GM21529 (cell line): ENCODE data around the gene ETV3L.

ENCODE experiments used
- ATAC-seq: cut with Tn5 transposase; IDR thresholded peaks from one replicate; pipeline ENCODE4 v1.9.1; 2021; ENCODE audit not compliant: unreplicated experiment

Gene ETV3L

DNA sequence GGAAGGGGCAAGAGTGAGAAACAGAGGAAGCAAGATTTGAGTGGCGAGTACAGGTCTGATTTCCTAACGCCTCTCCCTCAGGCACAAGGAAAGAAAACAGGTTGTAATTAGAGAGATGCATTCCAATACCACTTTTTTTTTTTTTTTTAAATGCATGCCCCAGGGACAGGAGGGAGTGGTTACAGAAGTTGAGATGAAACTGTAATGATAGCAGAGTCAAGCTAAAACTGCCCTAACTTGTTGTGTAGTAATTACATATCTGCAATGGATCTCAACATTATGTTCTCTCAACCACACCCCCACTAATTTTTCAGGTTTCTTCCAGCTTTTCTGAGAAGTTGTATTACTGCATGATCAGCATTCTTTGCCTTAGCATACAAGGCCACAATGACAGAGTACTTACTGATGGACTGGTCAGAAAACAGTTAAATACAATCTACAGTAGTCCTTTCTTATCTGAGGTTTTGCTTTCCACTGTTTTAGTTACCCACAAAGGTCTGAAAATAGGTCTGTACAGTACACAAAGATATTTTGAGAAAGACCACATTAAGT, 33.1 kb upstream of the ETV3L start:
- ATAC-seq: no peak

DNA sequence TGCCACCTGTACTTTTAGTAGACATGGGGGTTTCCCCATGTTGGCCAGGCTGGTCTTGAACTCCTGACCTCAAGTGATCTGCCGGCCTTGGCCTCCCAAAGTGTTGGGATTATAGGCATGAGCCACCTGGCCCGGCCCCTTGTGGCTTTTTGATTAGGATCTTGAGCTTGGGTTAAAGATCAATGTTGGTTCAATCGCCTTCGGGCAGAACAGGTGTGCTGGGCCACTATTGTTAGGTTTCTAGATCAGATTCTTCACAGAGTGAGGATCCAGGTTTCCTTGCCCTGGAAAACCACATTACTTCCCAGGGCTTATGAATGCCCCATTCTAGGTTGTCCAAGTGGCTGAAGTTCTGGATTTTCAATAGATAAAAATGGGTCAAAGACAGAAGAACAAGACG, 32.5 kb upstream of the ETV3L start:
- no peak for ATAC-seq

DNA sequence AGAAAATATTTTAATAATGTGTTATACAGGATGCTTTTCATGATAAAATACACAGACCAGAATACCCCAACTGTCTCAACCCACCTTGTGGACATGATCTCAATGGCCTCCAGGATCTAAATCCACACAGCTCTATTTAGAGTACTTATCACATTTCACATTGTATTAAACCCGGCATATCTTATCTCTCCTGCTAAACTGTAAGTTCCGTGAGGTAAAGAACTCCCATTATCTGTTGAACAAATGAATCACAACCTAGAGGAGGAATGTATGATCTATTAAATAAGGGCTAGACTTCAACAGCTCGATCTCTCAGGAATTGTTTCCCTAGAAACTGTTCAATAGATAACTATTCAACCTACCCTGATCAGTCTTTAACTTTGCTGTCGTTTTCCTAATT, 31.7 kb upstream of the ETV3L start:
- ATAC-seq: no peak

DNA sequence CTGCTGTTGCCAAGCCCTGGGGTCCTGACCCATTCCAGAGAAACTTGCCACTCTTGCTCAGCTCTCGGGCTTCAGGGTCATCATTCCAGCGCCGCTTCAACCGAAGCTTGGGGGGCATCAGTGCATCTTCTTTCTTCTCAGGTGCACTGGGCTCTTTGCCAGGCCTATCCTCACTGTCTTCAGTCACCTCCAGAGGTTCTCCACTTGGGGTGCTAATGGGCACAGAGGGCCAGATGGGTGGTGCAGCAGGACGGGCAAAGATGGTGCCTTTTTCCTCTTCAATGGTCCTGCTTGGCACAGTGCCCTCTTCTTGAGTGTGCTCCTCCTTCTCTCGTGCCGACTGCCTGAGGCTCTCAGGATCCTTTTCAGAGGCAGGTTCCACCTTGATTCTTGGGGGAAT, 25.2 kb upstream of the ETV3L start:
- no peak for ATAC-seq

DNA sequence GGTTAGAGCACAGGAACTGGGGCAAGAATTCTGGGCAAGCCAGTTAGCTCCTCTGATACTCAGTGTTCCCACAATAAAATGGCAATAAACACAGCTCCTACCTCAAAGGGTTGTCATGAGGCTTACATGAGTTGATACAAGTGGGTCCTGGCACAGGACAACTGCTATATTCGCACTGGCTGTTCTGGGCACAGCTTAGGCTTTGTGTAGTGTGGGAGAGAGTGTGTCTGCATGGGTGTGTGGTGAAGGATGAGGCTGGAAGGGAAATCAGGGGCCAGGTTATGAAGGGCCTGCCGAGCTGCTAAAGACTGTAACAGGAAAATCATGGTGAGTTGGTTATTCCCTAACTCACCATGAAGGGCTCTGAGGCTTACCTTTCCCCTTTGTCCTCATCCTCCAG, 19.8 kb upstream of the ETV3L start:
- no peak for ATAC-seq

DNA sequence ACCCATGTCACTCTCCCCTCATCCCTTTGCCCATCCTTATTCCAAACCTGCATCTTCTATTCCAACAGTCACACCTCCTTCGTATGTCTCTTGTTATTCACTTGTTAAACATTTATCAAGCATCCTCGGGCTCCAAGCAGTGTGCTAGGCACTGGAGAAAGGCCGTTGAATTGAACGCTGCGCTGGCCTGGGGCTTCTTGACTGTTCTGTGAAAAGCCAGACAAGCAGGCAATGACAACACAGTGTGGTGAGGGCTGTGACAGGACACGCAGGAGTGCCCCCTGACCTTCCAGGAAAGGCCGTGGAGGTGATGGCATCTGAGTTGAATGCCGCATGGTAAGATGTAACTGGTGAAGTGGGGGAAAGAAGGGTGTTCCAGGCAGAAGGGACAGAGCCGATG, 19.4 kb upstream of the ETV3L start:
- ATAC-seq: no peak

DNA sequence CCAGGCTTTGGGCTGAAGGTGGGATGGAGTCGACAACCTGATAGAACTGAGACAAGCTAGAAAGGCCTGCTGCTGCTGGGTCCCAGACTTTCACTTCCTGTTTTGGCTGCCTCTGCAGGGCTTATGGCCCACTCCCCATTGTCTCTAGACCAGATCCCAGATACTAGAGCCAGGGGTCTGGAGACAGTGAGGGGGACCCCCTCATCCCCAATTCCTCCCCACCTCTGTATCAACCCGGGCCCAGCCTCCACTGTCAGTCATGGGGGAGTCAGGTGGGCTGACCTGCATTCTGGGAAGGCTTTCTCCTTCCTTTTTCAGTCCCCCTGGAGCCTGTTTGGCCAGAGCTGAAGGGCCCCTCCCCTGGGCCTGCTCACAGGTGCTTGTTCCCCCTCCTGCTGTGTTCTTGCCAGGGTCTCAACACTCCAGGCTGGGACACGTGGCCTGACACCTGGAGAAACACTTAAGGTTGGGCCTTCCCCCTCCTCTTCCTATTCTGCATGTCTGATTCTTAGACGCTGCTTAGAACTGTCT, 18.0 kb upstream of the ETV3L start:
- no peak for ATAC-seq

DNA sequence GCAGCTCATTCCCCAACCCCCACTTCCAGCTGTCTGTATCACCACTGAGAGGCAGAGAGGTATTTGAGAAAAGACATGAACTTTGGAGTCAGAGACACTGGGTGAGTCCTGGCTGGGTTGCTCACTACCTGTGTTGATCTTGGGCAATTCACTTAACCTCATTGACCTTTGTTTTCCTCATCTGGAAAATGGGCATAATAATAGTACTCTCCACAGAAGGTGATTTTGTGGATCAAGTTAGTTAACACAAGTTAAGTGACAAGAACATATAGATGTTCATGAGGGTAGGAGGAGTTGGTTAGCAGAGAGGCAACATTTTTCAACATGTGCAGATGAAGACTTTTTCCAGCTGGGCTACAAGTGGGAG, 17.1 kb upstream of the ETV3L start:
- no peak for ATAC-seq

DNA sequence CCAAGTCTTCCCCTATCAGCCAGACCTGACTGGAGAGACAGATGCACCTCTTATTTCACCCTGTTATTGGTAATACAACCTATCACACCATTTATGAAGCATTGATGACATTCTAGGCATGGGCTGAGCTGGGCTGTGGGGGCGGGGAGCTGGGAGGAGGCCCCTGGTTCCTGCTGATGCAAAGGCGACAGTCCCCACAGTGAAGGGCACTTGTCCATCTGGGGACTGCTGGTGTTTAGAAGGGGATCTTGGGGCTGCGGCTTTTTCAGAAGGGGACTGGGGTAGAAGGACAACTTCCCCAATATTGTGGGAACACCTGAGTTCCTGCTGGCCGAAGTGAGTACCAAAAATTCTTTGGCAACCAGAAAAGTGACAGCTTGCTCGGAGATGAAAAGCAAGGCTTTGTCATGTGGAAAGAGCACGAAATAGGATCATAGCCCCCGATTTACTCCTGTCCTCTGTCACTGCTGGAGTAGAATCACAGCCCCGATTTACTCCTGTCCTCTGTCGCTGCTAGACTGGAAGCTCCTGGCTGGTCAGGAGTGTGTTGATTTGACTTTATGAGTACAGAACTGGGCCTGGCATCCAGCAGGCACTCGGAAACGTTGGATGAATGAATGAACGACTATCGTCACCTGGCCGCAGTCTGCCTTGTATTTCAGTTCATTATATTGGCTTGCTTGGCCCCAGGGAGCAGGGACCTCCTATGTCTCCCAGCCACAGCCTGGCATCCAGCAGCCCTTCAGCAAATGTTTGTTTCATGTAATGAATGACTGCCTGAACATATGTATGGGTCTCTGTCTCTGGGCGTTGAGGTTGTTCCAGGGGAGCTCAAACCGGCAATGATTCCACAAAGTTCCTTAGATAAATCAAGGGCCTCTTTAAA, 16.5 kb upstream of the ETV3L start:
- ATAC-seq: no peak

DNA sequence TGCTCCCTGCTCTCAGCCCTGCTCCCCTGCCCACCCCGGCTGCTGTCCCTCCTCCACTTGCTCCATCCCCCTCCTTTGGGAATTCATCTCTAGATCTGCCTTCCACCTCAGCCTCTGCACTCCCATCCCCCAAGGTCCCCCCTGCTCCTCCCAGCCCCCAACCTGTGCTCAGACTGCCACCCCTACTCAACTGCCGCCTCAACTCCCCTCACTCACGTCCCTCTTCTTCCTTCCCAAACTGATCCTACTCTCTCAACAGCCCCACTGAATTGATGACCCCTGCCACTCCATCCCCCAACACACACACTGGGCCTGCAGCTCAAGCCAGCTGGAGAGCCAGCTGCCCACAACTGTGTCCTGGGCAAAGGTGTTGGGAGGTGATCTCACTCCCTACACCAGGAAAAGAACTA, 15.8 kb upstream of the ETV3L start:
- no peak for ATAC-seq

DNA sequence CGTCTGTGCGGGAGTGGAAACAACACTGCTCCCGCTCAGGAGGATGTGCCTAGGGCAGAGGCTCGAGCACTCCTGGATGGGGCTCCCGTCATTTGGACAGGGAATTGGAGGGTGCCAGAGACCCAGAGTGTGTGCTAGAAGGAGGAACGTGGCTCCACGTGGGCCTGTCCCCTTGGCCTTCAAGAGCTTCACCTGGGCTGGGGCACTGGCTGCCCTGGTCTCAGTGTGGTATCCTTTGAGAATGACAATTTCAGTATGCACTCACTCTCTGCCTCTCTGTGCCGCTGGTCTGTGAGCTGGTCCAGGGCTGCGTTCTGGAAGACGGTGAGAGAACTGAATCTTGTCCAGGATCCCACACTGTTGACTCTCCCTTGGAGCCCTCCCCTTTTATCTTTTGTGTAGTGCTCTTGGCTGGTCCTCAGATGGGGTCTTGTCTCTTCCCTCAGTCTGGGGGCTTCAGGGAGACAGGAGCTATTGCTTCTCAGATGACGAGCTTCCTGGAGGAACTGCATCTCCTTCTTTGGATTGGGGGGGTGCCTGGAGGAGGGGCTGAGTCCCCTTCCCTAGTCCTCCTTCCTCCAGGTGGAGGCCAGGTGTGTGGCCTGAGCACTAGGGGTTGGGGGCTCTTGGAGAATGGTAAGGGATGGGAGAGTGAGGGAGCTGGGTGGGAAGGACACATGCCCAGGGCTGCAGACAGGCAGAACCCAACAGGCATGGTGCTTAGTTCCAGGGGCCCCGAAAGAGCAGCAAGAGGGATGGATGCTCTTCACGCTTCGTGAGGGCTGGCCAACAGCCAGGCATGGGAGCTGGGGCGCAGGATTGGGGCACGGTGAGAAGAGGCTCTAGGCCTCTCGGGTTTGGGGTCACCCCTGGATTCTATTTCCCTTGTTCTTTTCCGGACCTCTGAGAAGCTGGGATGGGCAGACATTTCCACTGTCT, 14.8 kb upstream of the ETV3L start:
- no peak for ATAC-seq

DNA sequence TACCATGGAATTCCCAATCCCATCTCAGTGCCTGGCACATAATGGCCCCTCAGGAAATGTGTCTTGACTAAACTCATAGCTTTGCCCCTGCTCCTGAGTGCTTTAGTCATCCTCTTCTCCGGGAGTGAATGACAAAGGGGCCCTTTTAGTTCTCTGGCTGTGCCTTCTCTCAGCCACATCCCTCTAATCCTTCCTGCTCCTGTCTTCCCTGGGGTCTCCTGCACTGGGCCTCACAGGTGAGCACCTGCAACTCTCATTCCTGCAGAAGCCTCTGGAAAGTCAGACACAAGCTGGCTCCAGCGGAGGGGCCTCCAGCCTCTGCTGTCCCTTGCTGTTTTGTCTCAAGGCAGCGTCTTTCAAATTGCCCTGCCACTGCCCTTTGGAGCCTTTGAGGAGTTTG, 14.0 kb upstream of the ETV3L start:
- ATAC-seq: no peak

DNA sequence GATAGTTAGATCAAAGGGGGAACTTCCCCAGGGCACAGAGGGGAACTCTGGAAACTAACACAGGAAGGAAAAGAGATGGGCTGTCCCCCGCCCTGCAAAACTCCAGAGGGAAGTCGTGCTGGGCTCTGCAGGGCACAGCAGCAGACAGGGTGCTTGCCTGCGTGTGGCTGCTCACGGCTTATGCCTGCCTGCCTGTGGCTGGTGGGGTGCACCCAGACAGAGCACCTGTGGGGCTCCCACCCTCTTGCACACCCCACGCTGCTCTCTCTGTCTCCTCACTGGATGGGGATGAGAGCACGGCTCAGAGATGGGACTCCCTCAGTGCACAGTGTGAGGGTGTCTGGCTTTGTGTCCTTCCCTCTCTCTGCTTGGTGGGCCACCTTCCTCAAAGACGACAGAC, 13.5 kb upstream of the ETV3L start:
- ATAC-seq: no peak

DNA sequence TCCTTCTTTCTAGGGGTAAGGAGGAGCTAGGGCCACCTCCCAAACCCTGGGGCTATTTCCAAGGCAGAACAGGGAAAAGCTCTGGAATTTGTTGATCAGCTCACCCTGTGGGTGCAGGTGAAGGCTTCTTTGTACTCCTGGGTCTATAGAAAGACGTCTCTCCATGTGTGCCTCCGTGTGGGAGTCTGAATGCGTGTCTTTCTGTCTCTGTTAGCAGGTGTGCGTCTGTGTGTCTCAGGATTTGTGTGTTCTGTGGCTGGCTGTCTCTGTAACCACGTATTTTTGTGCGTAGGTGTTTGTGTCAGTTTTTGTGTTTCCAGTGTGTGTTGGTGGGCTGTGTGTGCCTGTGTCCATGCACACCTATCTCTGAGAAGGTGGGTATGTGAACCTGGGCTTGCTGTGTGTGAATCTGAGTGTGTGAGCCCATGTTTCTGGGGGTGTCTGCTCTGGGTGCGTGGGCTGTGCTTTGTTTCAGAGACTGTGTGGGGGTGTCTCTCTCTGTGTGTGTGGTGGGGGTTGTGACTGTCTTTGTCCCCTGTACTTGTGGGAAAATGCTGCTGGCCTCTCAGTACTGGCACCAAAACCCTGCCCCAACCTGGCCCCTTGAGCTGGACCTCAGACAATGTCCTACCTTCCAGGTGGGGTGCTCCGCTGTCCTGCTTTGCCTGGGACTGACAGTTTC, 12.7 kb upstream of the ETV3L start:
- no peak for ATAC-seq

DNA sequence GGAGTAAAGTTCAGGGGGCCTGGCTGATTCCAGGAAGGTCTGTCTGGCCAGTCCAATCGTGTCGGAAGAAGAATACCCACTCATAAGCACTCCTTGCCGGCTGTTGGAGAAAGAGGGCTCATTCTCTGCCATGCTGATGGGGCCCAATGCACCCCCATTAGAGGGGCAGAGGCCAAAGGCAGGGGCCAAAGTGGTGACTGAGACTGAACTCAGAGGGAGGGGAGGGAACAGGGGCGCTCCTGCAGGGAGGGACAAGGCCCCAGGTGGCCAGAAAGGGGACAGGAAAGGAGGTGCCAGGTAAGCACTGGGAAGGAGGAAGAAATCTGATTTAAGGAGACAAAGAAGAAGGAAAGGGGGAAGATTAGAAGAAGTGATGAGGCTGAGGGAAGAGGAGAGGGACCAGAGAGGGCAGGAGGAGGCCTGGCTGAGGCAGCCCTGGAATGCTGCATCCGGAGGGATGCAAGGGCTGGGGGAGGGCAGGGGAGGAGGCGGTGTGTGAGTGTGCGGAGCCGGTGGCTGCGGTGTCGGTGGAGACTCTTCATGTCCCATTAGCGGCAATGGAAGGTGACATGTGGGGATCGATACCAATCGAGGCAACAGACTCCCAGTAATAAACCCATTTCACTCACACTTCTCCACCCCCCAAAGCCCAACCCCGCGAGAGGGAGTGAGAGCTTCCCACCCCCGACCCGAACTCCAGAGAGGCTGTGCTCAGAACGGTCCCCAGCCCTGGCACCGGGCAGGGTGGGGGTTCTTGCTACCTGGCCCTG, 12.0 kb upstream of the ETV3L start:
- no peak for ATAC-seq

DNA sequence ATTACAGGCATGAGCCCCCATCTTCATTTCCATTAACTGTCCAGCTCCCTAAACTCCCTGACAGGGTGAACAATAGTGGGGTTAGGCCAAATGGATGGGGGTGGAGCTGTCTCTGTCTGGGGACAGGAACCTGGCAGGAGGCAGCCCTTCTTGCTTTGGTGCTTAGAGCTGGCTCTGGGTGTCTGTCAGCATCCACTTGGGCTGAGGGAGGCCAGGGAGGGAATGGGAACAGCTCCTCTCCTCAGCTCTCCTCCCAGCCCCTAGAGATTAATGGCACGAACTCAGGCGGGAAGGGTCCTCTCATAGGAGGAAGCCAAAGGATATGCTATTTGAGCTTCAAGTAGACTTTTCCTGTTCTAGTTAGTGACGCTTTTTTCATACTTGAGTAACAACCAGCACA, 11.1 kb upstream of the ETV3L start:
- ATAC-seq: no peak

DNA sequence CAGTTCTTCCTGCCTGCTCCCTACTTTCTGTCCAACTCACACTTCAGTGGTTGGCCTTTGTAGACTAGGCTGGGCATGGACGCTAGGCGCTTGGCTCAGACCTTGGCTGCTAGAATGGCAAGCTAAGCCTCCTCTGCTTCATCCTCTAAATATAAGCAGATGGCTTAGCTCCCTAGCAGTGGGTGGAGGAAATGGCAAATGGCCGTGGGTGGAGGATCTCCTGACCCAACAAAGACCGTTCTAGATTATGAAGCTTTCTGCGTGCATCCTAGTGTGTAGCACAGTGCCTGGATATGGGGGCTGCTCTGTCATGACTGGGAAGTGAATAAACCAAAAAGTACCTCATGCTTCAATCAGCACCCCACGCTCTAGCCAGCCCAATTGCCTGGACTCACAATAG, 10.4 kb upstream of the ETV3L start:
- no peak for ATAC-seq

DNA sequence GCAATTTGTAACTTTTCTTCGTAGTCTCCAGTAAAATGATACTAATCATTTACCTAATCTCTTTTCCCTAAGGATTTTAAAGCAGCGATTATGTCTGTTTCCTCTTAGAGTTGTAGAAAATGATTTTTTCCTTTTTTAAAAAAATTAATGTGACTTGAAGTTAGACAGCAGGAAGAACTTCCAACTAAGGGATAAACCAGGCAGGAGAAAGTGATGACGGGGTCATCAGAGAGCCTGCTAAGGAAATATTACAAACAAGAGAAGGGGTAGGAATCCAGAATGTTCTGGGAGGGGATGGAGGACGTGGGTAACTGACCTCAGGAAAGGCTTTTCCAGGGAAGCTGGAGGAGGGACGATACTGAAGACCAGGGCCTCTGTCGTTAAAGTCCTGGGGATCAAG, 8.8 kb upstream of the ETV3L start:
- ATAC-seq: no peak

DNA sequence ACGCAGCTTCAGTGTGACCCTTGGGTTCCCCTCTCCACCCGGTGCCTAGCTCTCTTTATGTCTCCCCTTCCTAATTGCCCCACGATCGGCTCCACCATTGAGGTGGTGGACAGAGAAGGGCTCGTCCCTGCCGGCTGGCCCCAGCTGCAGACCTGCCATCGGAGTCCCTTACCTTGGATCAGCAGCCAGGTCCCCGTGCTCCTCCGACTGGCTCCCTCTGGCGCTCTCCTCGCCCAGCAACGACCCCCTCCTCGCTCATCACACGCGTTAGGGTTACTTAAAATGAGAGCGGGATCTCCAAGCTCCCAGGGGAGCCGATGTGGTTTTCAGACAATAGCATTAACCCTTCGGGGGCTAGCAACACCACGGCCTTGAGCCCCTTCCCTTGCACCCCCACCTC, 8.1 kb upstream of the ETV3L start:
- ATAC-seq: no peak

DNA sequence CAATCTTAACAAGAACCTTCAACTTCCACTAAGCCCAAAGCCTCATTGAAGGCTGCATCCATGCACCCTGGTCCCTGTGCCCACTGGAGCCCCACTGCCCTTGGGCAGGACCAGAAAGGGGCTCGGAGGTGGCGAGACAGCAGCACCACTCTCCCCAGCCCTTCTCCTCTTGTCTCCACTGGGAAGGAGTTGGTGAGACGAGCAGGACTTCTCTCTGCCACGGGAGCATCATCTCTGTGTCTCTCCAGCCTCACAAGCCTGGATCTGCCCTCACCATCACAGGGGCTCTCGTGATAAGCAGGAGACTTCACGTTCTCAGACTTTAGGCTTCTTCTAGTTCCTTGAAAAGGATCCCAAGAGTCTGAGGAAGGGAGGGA, 7.2 kb upstream of the ETV3L start:
- ATAC-seq: no peak
